G401.6 (cell line): ENCODE results near the gene DYRK1A.

Source experiments
- FAIRE-seq: peaks from 2 replicates; lab custom pipeline; 2012; peaks lifted over from hg19 to GRCh38; lab: Jason Lieb, UNC

Gene DYRK1A

DNA sequence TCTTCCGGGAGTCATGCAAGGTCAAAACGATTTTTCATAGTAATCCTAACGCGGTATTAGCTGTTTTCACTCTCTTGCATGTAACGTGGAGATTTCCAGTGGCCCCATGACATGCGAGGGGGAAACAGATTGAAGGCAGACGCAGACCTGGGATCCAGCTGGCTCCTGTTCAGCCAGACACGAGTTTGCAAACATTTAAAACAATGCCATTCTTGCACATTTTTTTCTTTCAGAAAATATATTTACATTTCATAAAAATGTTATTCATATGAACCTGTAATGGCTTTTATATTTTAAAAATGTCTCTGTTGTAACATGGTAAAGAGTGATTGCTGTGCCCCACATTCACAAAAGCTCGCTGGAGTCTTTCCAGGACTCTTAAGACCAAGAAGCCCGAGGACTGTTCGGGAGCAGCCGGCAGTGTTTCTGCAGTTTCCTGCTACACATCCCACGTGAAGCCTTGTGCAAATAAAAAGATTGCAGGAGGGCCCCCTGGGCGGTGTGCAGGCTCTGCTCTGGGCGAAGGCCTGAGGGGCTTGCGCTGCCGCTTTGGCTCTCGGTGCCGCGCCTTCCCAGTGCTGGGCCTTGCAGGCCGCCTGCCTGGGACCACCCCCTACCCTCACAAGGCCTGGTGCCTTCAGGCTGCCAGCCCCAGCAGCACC is 184.9 kb downstream of the DYRK1A start:
- FAIRE-seq: no peak

- no peak for FAIRE-seq
Observed at GRCh38 chr21:37551993-37552355, 185.4 kb downstream of the DYRK1A start.

GRCh38 chr21:37552496-37553029 is 186.0 kb downstream of the DYRK1A start:
- FAIRE-seq: no peak

DNA sequence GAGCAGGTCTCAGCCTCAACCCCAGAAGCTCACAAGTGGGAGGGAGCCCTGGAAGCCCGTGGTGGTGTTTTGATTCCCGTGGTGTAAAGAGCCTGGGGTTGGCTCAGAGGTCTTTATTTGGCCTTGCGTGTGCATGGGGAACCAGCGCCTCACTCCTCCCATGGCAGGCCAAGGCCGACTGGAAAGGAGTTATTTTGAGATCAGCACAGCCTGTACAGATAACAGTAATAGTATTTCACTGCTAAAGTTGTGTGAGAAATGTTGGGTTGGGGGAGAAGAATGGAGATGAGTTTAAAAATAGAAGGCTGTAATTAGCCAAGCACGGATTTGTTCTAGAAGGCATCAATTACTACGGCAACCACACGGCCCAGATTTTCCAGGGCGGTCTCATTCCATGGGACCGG is 186.5 kb downstream of the DYRK1A start:
- no peak for FAIRE-seq

- no peak for FAIRE-seq
Observed at GRCh38 chr21:37554661-37555379, 188.2 kb downstream of the DYRK1A start.

GRCh38 chr21:37555672-37556261 is 189.2 kb downstream of the DYRK1A start:
- FAIRE-seq: no peak

DNA sequence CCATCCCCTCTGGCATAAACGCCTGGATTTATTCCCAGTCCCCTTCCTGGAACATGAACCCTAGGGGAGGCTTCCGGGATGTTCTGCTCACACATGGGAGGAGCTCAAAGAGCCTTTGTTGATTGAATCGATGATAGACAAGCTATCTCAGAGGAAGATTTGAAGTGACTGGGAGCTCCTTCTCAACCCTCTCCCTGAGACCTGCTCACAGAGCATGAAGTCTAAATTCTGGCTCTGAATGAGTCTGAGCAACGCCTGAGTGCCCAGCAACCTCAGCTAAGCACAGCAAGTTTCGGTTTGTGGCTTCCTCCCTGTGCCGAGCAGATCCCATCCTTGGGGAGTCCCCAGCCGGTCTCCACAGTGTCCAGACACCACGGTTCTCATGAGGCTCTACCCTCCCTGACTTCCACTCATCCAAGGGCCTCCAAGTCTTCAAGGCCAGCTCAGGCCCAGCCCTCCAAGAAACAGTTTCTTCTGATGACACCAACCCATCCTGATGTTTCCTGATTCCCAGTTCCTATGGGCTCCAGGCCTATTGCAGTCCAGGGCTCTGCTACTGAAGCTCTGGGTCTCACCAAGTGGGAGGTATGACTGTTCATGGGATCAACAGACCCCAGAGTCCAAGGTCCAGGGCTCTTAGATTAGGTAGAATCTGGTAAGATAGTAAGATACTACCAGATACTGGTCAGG is 190.8 kb downstream of the DYRK1A start:
- no peak for FAIRE-seq

DNA sequence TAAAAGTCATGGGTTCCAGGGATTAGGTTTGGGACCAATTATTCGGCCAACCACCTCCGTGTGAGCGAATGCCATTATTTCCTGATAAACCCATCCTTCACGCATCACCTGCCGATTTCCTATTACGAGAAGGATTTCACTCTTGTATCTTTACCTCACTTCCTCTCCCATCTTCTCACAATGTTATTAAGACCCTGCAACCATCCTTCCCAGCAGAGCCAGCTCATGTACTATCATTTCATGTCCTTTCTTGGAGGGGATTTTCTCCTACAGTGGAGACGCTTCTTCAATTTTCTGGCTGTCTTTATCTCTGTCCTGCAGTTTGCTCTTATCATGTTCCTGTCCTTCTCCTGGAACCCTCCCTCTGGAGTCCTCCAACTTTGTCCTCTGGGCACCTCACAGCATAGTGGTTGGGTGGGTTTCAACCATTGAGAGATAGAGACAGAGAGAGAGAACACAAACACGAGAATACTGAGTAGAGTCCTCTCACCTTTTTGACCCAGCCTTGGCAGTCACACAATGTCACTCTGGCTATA is 192.2 kb downstream of the DYRK1A start:
- no peak for FAIRE-seq

DNA sequence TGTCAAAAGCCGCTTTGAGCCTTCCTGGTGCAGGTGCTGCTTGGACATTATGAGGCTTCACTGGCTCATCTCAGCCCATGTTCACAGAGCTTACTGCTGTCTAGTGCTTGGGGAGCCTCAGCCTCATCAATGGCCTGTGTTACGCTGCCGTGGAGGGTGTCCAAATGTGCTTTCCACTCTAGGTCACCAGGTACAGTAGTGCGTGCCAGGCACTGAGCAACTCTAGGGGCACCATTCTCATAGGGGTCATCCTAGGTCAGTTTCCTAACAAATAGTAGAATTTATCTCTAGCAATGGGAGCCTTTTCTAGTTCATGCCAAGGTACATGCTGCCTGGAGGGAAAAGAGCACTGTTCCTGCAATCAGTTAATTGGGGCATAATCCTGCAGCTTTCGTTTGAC is 193.8 kb downstream of the DYRK1A start:
- no peak for FAIRE-seq

GRCh38 chr21:37561506-37561905 is 194.9 kb downstream of the DYRK1A start:
- no peak for FAIRE-seq

DNA sequence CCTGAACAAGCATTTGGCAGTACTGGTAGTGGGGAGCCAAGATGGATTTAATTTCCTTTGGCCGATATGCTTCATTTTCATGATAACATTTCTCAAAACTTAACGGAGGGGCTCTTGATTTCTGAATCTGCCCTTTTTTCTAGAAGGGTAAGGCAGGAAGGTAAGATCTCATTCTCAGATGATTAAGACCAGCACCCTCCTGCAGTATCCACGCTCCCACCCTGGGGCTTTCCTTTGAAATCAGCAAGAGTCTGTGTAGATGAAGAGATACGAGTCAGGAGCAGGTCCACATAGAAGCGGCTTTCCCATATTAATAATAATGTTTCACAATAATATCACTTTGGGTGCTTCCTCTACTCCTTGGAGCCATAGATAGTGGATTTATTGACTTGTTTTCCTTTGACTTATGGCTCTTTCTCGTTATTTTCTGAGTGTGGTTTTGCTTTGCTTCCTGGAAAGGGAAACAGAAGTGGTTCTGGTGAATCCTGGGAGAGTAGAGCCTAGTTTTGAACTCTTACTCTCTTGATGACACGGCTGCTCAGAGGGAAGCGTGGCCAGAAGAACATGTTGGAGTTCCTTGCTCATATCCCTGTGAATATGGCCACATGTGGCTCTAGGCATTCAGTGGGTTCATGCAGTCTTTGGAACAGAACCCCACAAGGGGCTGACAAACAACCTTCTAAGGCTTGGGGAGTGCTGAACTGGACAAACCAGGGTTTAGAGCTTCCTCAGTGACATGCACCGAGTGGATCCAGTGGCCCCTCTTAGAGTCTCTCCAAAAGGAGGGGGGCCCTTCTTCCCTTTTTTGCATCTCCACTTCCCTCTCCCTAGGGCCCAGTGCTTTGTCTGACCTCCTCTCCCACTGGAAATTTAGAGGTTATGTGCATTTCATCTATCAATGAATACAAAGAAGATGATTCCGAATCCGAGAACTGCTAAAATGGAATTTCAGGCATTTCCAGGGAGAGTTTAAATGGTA is 195.7 kb downstream of the DYRK1A start:
- FAIRE-seq: no peak

DNA sequence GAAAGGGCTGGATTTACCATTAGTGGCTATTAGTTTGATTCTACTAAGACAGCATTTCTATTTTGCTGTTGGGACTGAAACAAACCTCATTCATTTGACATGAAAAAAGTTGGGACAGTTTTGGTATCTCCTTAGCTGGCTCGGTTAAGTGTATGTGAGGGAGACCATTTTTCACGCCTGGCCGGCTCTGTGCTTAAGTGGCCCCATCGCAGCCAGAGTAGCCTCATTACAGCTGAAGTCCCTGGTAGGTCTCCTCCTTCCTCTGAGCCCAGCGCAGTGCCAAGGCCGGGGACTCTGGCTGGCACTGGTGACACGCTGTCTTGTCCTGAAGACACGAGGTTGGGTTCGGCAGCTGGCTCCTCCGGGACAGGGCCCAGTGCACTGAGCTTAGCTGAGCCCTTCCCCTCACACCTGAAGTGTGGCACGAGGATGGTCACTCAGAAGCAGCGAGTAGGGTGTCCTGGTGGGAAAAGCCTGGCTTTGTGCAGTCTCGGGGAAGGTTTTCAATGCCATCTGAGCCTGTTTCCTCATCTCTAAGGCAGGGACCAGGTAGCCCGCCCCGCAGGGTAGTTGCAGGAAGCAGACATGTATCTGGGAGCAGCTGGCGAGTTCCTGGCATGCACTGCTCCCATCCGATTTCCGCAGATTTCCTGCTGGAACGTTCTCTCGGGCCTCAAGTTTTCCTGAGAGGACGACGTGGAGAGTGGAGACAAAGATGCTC is 196.5 kb downstream of the DYRK1A start:
- no peak for FAIRE-seq

DNA sequence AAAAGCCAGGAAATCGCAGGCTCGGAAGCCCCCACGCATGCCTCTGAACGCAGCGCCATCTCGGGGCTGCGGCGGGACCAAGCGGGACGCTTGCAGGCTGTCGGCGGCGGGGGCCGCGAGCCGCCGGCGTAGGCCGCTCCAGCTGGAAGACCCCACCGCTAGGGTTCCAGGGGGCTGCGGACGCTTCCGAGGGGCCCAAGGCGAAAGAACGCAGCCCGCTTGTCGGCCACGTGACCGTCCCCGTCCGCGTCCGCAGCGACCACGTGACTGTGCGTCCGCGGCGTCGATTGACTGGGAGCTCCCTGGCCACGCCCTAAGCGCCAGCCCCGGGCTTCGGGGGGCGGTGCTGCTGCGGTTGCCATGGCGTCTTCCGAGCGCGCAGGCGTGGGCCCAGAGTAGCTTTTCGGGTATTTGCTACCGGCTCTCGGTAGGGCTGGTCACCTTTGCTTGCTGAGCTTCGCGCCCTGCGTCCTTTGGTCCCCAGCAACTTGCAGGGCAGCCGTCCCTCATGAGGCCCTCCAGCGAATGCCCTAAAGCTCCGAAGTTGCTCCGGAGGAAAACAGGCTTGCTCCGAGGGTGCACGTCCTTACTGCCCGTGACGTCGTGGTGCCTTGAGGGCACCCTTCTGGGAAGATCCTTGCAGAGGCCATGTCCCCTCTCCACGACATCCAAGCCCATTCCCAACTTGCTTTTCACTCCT is 197.2 kb downstream of the DYRK1A start:
- FAIRE-seq: no peak

- FAIRE-seq: no peak
Observed at GRCh38 chr21:37564341-37564923, 197.9 kb downstream of the DYRK1A start.

DNA sequence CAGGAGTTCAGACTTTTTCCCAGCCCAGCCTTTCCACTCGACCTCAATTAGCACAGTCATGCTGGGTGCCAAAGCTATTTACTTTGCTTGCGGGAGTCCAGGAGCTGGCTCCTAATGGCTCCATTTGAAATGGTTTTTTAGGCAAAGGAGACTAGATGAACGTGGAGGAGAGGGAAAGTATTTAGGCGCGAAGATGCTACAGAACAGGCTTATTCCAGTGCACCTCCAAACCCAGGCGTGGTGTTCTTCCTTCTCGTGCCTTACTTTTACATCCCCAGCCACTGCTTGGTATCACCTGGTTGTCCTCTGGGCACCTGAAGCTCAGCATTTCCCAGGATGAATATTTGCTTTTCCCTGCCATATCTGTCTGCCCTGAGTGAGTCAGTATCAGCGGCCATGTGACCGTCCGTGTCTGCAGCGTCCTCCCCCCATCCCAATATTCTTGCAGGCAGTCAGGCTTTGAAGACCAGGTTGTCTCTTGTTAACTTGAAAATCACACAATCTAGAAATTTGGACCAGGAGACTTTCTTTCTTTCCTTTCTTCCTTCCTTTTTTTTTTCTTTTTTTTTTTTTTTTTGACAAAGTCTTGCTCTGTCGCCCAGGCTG is 198.5 kb downstream of the DYRK1A start:
- no peak for FAIRE-seq

- no peak for FAIRE-seq
Observed at GRCh38 chr21:37565530-37566223, 199.1 kb downstream of the DYRK1A start.

DNA sequence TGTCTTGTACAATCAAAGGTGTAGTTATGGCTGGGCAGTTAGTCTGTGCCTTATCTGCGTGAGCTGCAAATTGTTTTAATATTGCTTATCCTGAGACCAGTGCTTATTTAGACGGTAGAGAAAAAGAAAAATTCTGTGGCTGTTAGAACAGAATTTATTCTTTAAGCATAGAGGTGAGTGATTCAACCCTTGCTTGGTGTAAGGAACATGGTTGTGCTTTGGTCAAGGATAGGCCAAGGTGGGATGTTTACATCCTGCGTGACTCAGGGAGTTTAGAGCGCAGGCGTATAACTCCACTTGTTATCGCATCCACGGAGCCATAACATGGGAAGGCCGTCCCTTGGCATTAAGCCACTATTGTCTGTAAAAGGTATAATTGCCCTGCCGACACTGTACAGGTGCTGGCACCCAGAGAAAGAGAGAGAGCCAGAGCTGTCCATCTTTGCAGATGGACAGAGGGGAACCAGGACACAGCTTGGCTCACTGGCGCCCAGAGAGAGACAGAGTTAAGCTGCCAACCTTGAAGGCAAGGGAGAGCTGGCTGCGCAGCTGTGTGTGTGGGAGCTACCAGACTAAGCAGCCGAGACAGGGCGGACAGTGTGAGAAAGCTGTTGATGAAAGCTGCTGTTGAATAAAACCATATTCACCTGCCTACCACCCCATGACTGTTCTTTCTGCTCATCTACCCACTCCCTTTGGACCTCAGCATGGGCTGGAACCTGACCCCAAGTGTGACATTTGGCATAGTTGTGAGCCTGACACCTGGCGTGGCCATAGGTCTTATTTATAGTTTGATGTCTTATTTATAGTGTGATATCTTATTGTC is 200.4 kb downstream of the DYRK1A start:
- FAIRE-seq: no peak

DNA sequence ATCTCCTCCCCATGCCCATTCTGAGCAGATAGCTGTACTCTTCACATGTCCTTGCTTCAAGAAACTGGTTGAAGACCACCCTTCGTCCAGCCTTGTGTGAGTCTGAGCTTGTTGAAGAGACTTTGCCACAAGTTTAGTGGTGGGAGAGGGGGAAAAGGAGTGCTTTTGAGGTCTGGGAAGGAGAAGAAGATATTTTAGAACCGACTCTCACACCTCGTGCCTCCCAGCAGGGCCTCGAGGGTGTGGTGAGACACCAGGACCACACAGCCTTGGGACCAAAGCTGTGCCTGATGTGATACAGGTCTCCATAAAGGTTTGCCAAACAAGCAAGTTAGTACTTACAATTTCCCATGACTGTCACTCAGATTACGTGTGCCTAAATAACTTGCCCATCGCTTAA is 201.8 kb downstream of the DYRK1A start:
- no peak for FAIRE-seq
